ENCODE data around the gene CASP7.

- TF ChIP-seq CTCF (IDR thresholded peaks at IDR 0.05) (no peak), EP300 (IDR thresholded peaks at IDR 0.05) (no peak), POLR2A (IDR thresholded peaks at IDR 0.05; ENCODE audit: low read depth) (no peak), POLR2AphosphoS5 (IDR thresholded peaks at IDR 0.05) (no peak)
Observed at GRCh38 chr10:113712024-113712423, 32.3 kb downstream of the CASP7 start.
